HG02981 (cell line): ENCODE data around the gene ADARB2.

Source experiments
- ATAC-seq: cut with Tn5 transposase; IDR thresholded peaks from one replicate; pipeline ENCODE4 v1.9.1; 2021; ENCODE audit warnings: mild to moderate bottlenecking, moderate library complexity; ENCODE audit not compliant: unreplicated experiment

Gene ADARB2

DNA sequence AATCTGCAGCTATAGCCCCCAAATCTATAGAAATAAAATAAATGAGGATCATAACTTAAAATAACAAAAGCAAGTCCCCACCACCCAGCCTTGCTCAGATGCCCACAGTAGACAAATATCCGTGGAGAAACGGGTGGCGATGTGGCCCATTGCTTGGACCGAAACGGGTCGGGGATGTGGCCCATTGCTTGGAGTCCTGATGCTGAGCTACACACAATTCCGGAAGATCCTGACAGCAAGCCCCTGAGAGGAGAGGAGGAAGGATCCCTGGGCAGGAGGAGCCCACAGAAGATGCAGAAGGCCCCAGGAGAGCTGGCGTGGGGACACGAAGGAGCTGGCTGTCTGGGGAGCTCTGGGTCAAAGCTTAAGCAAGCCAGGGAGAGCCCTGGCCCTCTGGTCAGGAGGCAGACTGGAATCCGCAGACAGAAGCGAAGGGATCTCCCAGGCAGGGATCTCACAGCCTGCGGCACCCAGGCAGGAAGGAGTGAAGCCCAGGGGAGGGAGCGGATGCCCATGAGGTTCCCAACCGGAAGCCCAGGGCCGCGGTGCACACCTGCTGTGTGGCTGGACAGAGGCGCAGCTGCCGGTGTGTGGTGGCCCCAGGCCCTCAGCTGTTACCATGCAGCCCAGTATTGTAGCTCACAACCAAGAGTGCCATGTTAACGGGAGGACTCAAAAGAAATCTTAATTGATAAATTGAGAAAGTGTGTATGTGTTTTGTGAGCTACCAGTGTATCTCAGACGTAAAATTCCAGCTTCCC is 138.8 kb downstream of the ADARB2 start:
- no peak for ATAC-seq

DNA sequence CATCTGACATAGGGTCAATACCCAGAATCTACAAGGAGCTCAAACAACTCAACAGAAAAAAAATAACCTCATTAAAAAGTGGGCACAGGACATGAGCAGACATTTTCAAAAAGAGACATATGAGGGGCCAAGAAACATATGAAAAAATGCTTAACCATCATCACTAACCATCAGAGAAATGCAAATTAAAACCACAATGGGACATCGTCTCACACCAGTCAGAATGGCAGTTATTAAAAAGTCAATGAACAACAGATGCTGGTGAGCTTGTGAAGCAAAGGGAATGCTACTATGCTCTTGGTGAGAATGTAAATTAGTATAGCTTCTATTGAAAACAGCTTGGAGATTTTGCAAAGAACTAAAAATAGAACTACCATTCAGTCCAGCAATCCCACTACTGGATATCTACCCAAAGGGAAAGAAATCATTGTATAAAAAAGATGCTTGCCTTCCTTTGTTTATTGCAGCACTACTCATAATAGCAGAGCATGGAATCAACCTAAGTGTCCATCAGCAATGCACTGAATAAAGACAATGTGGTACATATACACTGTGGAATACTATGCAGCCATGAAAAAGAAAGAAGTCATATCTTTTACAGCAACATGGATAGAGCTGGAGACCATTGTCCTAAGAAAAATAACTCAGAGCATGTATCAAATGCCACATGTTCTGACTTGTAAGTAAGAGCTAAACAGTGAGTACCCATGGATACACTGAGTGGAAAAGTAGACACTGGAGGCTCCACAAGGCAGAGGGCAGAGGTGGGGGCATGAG is 139.8 kb downstream of the ADARB2 start:
- peak; percentile 82 for ATAC-seq

GRCh38 chr10:1596482-1597099 is 140.7 kb downstream of the ADARB2 start:
- ATAC-seq: no peak

DNA sequence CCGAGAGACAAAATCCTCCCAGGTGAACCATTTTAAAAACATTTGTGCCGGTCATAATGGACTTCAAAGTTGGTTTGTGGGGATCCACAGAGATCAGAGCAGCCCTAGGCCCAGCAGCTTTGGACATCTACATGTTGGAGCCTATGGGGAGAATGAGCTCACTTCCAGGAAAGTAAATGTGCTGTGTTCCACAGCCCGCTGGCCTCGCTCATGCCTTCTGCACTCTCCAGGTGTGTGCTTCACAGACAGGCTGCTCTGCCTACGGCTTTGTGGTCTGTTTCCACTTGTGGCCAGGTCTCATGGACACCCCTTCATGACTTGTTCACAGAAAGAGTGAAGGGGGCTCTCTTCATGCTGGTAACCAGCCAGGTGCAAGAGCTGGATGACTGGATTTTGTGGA is 141.6 kb downstream of the ADARB2 start:
- ATAC-seq: no peak

DNA sequence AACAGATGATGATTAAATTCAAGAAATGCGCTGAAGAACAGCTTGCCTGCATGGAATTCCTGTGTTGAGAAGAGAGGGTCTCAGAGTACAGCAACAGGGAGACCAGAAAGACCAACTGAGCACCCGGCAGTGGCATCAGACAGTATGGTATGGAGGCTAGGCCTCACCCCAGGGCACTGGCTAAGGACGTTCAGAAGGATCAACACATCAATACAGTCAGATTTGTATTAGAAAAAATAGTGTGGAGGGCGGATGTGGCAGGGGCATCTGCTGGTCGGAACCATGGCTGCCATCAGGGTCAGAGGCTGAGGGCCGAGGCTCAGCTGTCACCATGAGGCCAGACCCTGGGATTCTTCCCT is 142.1 kb downstream of the ADARB2 start:
- ATAC-seq: no peak

GRCh38 chr10:1594372-1595241 is 142.7 kb downstream of the ADARB2 start:
- ATAC-seq: no peak

DNA sequence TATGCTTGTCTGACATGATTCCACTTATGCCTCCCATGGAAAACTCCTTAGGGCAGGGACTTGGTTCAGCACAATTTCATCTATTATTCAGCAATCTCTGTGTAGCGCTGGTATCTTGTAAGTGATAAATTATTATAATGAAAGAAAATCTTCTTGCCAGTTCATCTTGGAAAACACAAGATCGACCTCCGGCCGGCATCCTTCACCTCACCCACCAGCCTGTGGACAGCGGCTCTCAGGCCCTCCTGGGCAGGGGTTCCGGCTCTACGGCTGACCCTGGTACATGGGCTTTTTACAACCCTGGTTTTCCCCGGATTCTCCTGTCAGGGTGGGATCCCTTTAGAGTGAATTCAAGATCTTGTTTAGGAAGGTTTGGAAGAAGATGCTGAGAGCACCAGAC is 145.6 kb downstream of the ADARB2 start:
- ATAC-seq: no peak

DNA sequence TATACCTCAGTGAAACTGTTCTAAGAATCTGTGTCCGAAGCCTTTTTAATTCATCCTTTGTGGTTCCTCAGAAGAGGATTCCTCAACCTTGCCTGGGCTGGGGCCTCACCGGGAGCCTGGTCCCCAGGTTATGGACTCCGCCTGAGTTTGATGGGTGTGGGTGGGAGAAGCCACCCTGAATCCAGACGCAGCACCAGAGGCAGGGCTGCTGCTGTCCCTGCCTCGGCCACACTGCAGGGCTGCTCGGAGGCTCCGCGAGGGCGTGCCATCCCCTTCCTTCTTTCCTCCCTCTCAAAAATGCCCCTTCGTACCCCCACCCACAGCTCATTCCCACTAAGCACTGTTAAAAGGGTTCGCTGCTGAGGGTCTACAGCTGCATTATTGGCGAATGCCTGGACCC is 146.3 kb downstream of the ADARB2 start:
- no peak for ATAC-seq

DNA sequence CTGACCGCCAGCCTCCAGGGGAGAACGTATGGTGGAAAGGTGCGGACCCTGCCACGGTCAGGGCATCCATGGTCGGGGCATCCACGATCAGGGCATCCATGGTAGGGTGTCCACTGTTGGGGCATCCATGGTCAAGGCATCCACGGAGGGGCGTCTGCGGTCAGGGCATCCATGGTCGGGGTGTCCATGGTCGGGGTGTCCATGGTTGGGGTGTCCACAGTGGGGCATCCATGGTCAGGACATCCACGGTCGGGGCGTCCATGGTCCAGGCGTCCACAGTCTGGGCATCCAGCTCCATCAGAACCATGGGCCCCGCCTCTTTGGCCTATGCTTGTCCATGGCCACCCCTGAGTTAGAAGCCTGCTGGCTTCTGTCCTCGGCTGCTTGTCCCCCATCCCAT is 148.1 kb downstream of the ADARB2 start:
- ATAC-seq: no peak

GRCh38 chr10:1582739-1583138 is 154.6 kb downstream of the ADARB2 start:
- no peak for ATAC-seq

DNA sequence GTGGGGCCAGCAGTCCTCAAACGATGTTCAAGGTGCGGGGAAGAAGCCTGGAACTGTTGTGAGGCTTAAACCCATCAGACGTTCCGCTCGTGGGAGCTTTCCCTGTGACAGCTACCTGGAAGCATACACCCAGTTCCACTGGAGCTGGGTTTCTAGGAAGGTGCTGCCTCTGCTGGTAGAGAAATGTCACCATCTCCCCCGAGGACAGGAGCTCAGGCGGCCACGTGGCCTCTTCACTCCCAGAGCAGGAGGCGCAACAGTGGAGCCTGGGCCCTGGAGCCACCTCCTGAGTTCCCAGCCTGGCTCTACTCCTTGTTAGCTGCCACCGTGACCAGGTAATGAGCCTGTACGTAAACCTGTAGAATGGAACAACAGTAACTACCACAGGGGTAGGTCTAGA is 156.1 kb downstream of the ADARB2 start:
- ATAC-seq: no peak

DNA sequence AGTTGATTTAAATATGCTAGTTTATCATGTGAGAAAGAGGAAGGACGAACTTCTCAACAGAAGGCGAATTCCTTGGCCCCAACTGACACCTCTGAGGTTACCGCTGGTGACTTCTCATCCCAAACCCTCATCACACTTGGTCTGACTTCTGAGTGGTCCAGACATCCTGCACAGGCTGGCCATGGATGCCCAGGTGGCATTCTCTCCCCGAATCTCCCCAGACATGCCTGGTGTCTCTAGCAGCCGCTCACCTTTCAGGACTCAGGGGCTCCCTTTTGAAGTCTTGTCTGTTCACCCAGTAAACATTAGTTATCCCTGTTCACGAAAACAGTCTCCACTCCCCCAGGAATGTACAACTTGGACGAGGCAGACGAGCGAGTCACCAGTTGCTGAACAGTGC is 157.7 kb downstream of the ADARB2 start:
- no peak for ATAC-seq

DNA sequence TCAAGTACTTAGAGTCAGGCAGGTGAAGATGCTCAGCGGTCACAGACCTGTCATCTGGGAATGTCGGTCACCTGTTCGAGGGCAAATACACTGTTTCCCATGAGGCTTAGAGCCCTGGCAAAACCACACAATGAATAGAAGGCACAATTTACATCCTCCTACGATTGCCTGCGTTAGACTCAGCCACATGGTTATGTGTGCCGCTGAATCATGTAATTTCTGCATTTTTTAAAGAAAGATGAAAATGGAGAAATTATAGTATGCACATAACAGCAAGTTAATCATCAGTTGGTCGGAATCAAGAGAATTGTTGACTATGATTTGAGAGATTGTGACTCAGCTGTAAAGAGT is 158.2 kb downstream of the ADARB2 start:
- ATAC-seq: no peak

DNA sequence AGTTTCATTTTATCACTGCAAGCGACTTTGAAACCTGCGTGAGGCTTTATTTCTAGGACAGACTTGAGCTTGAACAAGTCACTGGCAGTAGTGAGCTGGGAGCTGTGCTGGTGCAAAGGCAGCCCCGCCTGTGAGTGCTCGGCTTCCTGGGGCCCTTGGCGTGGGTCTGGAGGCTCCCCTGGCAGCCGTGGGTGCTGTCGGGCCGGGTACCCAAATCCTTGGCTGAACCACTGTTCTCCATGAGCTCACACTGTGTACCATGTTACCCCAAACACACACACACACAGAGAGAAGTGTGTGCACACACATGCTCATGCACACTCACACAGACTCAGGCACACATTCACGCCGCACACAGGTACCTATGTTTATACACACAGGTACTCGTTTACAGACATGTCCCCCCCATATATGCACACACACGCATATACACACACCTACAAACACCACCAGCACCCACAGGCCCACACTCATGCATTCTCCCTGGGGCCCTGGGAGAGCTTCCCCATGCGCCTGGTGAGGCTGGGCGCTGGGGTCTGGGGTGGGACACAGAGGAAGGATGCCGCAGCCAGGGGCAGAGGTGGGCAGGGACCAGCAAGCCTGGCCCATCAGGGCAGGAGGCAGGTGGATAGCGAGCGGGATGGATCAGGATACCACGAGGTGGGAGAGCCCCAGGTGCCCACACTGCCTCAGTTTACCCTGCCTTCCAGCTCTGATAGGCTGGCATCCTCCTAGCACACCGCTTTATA is 158.8 kb downstream of the ADARB2 start:
- ATAC-seq: no peak

DNA sequence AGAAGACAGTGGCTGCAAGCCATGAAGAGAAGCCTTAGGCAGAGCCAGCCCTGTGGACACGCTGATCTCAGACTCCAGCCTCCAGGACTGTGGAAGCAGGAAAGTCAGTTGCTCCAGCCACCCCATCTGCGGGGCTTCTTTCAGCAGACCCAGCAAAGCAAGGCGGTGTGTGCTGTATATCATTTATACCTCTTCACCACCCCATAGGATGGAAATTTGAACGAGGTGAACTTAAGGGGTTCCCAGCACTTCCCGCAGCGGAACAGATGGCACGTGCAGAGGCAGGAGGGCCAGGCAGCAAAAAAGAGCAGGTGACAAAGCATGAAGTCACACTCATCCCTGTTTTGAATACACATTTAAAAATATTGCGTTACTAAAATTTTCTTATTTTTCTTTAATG is 159.4 kb downstream of the ADARB2 start:
- ATAC-seq: no peak

- ATAC-seq: no peak
Measured at GRCh38 chr10:1577373-1577770, 160.0 kb downstream of the ADARB2 start.

DNA sequence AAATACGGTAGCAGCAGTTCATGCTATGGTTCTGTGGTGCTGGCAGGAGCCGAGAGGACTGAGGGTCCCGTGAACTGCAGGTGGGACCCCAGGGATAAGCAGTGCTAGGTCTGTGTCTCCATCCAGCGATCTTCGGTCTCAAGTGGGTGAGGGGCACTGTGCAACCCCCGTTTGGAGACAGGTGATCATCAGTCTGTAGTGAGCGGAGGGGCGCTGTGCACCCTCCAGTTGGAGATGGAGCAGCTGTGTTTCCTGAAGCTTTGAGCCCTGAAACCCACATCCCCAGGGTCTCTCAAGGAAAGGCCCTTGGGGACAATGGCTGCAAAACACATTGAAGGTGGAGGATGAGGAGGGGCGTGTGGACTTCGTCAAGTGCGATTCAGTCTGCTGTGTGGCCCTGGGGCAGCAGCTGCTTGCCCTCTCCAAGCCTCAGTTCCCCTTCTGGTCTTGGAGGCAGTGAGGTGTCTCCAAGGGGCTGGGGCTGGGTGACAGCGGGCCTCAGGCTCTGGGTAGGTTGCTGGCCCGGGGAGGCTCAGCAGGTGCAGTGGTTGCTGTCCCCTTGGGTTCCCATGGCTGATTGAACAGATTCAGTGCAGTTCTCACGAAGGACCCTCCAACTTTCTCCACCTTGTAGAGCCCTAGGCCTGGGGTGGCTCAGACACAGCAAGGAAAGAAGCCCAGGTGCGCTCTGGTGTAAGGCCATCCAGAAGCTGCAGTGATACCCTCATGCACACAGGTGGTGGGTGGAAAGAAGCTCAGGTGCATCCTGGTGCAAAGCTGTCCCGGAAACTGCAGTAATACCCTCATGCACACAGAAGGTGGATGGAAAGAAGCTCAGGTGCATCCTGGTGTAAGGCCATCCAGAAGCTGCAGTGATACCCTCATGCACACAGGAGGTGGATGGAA is 160.6 kb downstream of the ADARB2 start:
- ATAC-seq: no peak

- ATAC-seq: no peak
Measured at GRCh38 chr10:1575481-1576244, 161.7 kb downstream of the ADARB2 start.

DNA sequence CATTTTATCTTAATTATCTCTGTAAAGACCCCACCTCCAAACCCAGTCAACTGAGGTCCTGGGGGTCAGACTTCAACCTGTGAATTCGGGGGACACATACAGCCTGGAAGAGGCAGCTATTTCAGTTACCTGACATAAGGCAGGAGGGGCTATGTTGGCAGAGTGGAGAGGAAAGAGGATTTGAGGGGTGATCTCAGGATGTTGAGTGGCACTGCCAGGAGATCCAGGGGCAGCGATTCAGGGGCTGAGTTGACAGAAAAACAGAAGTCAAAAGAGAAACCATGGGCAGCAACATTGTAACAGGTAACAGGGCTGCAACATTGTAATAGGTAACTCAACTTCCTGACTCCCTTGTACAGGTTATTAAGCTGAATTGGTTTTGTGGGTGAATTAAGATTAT is 162.6 kb downstream of the ADARB2 start:
- ATAC-seq: no peak
